GM12872 (cell line): Measurements from ENCODE around the gene VMA21.

Experiments used
- TF ChIP-seq, protein P1 (sequence below): IDR thresholded peaks from 3 replicates; pipeline ENCODE4 v1.5.1; 2011; ENCODE audit warnings: low read depth, mild to moderate bottlenecking, low read length, moderate library complexity; ENCODE audit not compliant: insufficient read depth

VMA21 gene, protein sequence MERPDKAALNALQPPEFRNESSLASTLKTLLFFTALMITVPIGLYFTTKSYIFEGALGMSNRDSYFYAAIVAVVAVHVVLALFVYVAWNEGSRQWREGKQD

DNA sequence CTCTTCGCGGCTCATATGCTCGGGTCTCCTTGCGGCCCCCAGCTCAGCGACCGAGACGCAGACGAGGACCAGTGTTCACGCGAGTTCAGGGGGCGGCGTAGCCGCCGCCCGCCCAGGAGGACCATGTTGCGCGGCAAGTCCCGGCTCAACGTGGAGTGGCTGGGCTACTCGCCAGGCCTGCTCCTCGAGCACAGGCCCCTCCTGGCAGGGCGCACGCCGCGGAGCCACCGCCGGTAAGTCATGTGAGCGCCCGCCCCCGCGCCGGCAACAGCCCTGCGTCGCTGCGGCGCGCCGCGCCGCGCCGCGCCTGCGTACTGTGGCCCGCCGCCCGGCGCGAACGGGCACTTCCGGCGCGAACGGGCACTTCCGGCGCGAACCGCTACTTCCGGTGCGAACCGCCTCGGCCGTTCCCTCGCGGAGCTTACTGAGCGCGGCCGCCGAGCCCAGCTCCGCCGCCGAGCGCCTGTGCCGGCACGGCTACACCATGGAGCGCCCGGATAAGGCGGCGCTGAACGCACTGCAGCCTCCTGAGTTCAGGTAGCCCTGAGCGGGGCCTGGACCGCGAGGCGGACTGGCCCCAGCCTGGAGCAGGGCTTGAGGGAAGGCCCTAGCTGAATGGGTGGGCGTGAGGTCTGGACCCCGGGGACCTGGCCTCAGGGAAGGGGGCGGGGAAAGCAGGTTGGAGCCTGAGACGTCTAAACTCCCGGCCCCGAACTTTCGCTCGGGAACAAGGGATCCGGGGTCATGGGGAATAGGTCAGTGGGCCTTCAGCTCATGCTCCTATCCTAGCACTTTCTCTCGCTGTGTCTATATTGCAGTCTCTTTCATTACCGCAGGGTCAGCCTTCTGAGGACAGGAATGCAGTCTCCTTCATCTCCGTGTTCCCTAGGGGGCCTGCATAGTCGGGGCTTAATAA is at the start of gene VMA21:
Gene VMA21 (plus strand): TSS at position 382 of the 916 bp plus-strand sequence. CDS start 103 bp downstream, at position 485.
- TF ChIP-seq, protein P1, sequence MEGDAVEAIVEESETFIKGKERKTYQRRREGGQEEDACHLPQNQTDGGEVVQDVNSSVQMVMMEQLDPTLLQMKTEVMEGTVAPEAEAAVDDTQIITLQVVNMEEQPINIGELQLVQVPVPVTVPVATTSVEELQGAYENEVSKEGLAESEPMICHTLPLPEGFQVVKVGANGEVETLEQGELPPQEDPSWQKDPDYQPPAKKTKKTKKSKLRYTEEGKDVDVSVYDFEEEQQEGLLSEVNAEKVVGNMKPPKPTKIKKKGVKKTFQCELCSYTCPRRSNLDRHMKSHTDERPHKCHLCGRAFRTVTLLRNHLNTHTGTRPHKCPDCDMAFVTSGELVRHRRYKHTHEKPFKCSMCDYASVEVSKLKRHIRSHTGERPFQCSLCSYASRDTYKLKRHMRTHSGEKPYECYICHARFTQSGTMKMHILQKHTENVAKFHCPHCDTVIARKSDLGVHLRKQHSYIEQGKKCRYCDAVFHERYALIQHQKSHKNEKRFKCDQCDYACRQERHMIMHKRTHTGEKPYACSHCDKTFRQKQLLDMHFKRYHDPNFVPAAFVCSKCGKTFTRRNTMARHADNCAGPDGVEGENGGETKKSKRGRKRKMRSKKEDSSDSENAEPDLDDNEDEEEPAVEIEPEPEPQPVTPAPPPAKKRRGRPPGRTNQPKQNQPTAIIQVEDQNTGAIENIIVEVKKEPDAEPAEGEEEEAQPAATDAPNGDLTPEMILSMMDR: no peak

DNA sequence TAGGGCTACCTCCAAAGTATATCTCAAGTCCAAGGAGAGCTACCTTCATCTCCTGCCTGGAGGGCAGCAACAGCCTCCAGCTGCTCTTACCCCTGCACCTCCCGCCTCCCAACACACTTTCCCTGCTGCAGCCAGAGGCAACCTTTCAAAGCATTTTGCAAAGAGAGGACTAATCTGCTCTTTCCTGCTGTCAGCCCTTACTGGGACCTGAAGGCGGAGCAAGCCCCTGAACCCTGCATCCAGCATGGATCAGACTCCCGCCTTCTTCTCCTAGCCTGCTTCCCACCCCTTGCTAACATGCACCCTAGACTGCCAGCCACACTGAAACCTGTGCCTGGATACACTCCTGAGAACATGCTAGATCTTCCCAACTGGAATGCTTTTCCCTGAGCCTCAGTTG is 37.7 kb upstream of the VMA21 start:
- TF ChIP-seq, protein P1: no peak

DNA sequence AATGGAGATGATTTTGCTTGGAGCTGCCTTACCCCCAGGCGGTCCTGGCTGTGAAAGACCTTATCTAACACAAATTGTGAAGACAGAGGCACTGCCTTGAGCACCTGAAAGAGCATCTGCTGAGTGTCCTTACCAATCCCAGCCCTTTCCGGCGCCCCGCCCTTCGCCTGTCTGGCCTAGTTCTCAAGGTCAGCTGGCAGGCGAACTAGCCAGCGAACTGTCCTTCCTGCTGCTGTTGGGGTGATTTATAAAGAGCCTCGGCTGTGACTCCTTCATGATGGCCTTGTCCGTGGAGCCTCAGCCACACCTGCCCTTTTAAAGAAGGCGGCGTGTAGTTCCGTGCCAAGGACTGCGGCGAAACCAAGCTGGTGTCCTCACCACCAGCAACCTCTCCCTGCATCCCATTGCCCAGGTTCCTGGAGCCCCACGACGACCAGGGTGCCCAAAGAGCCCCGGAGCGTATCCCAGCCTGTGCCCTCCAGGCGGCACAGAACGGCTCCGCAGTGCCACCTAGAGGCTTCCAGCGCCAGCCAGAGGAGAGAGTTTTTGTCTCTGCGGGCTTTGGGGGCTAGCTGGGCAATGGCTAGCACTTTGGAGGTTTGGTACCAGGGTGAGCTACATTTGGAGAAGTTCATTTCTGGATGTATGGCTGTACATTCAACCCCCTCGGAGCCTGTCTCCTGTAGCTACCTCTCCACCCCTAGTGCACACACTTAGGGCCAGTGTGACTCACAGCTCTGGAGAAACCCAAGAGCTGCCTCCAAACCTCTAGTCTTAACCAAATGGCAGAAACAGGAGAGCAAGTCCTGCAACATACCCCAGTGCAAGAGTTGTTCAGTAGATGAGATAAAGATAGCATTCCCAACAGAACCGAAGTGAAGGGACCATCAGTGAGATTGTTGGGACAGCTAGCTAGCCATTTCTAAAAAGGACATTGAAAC is 36.8 kb upstream of the VMA21 start:
- TF ChIP-seq, protein P1: peak; percentile 78

DNA sequence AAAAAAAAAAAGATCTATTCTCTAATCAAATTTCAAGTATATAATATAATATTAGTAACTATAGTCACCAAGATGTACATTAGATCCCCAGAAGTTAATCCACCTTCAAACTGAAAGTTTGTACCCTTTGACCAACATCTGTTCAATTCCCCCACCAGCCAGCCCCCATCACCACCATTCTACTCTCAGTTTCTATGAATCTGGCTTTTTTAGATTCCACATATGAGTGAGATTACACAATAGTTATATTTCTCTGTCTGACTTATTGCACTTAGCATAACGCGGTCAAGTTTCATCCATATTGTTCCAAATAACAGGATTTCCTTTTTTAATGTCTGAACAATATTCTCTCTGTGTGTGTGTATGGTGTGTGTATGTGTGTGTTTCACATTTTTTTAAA is 33.7 kb upstream of the VMA21 start:
- TF ChIP-seq, protein P1: no peak

DNA sequence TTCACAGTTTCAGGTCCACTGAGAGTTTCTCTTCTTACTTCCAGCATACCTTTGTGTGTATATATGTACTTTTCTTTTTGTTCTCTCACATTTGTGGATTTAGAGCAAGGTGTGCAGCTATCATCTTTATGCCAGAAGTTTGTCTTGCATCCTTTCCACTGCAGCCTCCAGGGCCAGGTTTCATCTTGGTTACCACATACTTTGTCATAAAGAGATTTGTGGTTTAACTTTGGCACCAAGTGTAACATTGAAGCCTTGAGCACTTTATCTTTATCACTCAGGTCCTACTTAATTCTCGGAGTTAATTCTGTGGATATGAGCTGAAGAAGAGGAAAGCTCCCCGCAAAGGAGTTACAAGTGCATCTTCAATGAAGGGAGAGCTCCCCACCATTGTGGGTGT is 31.4 kb upstream of the VMA21 start:
- TF ChIP-seq, protein P1: no peak

DNA sequence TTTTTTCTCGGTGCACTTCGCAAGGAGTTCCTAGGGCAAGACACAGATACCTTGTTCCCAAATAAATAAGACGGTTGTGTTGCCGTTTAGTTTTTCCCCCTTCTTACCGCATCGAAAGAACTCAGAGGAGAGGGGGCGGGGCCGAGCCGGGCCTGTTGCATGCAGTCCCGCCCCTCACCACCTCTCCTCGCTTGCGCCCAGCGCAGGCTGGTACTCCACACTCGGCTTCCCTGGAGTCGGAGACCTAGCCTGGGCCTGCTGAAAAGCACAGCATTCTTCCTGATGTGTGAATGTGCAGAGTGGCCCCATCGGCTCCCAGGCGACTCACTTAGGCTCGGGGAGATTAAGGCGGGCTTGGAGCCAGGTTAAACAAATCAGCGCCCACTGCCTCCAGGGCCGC is 26.1 kb upstream of the VMA21 start:
- TF ChIP-seq, protein P1: no peak

DNA sequence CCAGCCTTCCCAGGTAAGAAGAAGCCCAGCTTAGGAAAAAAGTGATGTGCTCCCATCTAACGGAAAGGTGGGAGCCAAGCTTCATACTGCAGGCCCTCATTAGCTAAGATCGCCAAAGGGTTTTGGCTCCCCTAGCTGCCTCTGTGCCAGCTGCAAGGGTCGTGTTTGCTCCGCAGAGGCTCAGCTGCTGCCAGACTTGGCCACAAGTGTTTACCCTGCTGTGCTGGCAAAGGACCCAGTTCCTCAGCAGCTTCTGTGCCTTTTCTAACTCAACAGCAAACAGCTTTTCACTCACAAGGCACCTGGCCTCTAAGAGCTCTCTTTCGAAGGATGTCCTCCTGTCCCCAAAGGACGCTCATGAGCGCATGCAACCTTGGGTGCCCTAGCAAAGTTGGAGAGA is 12.2 kb upstream of the VMA21 start:
- TF ChIP-seq, protein P1: no peak
